Testis (tissue), 2 donors: Measurements from ENCODE around the gene LSR.

Experiments
- CTCF ChIP-seq, 3 experiments: fragments of 450-650 bp in 2 of 3; fragments of 200-600 bp in 1 of 3; sonication (generic) in 1 of 3; IDR thresholded peaks; one replicate each; pipeline ENCODE4 v1.5.1; 2016 to 2019; ENCODE audit warnings: antibody characterized with exemption in 3 of 3, mild to moderate bottlenecking in 2 of 3, moderate library complexity in 1 of 3
- POLR2A ChIP-seq: fragments of 450-650 bp; IDR thresholded peaks from one replicate; pipeline ENCODE4 v1.6.1; 2017; ENCODE audit warnings: antibody characterized with exemption, mild to moderate bottlenecking, moderate library complexity

- TF ChIP-seq CTCF (IDR thresholded peaks at IDR 0.05) (no peak), POLR2A (no peak)
Observed at GRCh38 chr19:35205733-35206323, 43.0 kb upstream of the LSR start.
